ENCODE results near the gene BST1. TPM values are rescaled to one million over a fixed set of nuclear protein-coding genes. Genes with fewer than 3 reads are reported as not detected.

BST1 gene
- total RNA-seq, 1 experiment from 2014 or later = 0.69 TPM

DNA sequence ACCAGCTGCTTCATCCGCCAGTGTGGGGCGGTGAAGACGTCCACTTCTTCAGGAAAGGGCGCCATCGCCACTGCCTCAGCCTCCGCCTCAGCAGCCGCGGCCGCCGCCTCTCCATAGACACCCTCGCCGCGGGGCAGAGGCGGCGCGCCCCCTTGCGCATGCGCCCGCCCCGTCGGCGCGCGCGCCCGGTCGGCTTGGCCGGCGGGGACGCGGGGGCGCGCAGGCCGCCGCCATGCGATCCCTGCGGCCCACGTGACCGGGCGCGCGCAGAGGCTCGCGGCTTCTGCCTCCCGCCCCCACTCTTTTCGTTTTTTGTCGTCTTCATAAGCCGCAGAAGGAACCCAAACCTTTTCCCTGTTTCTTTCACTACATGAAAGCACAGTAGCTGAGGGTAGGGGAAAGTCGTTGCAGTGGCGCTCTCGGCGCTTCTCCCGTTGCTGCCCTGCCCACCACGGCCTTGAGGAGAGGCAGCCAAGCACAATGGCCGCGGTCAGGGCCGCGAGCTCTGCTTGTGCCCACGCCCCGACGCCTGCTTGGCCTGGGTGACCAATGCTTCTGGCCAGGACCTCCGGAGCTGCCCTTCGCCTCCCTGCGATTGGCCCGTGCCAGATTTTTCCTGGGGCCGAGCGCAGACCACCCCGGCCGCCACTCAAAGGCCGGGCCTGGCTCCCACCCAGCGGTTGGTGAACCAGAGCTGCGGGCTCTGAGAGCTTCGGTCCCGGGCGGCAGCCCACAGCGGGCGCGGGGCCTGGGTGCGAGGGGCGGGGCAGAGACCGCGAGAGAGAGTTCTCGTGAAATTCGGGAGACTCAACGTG is 47.4 kb upstream of the BST1 start, which contains the start of gene FBXL5:
Gene FBXL5, minus strand, starts transcription at position 135 of the 815 bp plus-strand sequence. Its CDS starts 70 bp downstream, at position 65.
- no peaks in the 10 kb centered on the region for H3K36me3 ChIP-seq (ENCODE audit: low read depth, low read length)
- H3K27me3 ChIP-seq (ENCODE audit: low read length) = no peaks in the 10 kb centered on the region
- peaks cover 24% of the 10 kb centered on the region for H3K4me1 ChIP-seq (ENCODE audit: insufficient read depth, low read length)
- peak within 1 kb of the TSS; percentile 97 for H3K4me2 ChIP-seq (ENCODE audit: low read length)
- no peaks in the 10 kb centered on the region for H3K9me3 ChIP-seq (ENCODE audit: low read length)
- ChIA-PET POLR2A (ENCODE audit: unreplicated experiment) (no interaction called here), CTCF (no interaction called here)
- H3K9ac ChIP-seq (ENCODE audit: low read length) = peak within 1 kb of the TSS; percentile 80
- H3K9me2 ChIP-seq (replicated peaks; ENCODE audit: low read length) = no peaks in the 10 kb centered on the region
- TF ChIP-seq EZH2 (IDR thresholded peaks at IDR 0.05; ENCODE audit: low read length, unreplicated experiment) (no peak), EZH2phosphoT487 (IDR thresholded peaks at IDR 0.05; ENCODE audit: borderline replicate concordance, low read length) (no peak)
- TF ChIP-seq, protein P1, sequence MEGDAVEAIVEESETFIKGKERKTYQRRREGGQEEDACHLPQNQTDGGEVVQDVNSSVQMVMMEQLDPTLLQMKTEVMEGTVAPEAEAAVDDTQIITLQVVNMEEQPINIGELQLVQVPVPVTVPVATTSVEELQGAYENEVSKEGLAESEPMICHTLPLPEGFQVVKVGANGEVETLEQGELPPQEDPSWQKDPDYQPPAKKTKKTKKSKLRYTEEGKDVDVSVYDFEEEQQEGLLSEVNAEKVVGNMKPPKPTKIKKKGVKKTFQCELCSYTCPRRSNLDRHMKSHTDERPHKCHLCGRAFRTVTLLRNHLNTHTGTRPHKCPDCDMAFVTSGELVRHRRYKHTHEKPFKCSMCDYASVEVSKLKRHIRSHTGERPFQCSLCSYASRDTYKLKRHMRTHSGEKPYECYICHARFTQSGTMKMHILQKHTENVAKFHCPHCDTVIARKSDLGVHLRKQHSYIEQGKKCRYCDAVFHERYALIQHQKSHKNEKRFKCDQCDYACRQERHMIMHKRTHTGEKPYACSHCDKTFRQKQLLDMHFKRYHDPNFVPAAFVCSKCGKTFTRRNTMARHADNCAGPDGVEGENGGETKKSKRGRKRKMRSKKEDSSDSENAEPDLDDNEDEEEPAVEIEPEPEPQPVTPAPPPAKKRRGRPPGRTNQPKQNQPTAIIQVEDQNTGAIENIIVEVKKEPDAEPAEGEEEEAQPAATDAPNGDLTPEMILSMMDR (conservative IDR thresholded peaks at IDR 0.05; ENCODE audit: low read depth, low read length) = no peak
- H4K20me1 ChIP-seq (ENCODE audit: low read length) = no peaks in the 10 kb centered on the region
- peak within 1 kb of the TSS; percentile 65 for H3K27ac ChIP-seq (ENCODE audit: low read length)
- DNase-seq (peak; percentile 85), ATAC-seq (peak; percentile 64)
- H3F3A ChIP-seq (ENCODE audit: low read length, unreplicated experiment) = no peaks in the 10 kb centered on the region
- peak within 1 kb of the TSS; percentile 79 for H3K4me3 ChIP-seq (ENCODE audit: low read length)
- peak within 1 kb of the TSS; percentile 99 for H2AFZ ChIP-seq (ENCODE audit: low read length)
- intact Hi-C loops (cut with micrococcal nuclease) = no loop called here
- TSS peak; percentile 62 for BruUV-seq (replicated peaks)
- peaks cover 43% of the 10 kb centered on the region for H3K79me2 ChIP-seq (ENCODE audit: low read length)

DNA sequence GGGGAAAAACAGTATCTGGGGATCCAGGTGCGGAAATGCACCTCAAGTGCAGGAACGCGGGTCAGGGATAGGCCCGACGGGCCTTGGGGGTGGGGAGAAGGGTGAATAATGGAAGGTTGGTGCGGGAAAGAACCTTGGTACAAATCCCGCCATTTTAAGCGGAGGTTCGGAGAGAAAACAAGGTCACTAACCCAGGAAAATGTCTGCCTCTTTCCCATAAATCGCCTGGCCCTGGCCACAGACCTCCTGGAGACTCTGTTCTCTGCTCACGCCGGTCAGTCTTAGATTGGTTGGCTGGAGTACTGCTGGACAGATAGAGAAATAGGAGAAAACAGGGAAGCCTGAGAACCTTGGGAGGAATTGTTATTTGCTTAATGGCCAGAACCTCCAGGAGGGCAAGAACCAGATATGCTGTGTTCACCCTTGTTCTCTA is 46.8 kb upstream of the BST1 start:
- Histone ChIP-seq H3K4me1 (ENCODE audit: insufficient read depth, low read length) (peaks cover 24% of the 10 kb centered on the region), H4K20me1 (ENCODE audit: low read length) (no peaks in the 10 kb centered on the region), H2AFZ (ENCODE audit: low read length) (peak overlapping the region; percentile 99; the same call in 1 of the 2 replicates), H3K27ac (ENCODE audit: low read length) (no peak overlapping the region; the same call in 1 of the 2 replicates), H3F3A (ENCODE audit: low read length, unreplicated experiment) (no peaks in the 10 kb centered on the region), H3K4me3 (ENCODE audit: low read length) (peak overlapping the region; percentile 72; the same call in 1 of the 2 replicates), H3K9me3 (ENCODE audit: low read length) (no peaks in the 10 kb centered on the region), H3K9me2 (replicated peaks; ENCODE audit: low read length) (no peaks in the 10 kb centered on the region), H3K27me3 (ENCODE audit: low read length) (no peaks in the 10 kb centered on the region), H3K4me2 (ENCODE audit: low read length) (peak overlapping the region; percentile 85; the same call in 1 of the 2 replicates), H3K79me2 (ENCODE audit: low read length) (peaks cover 37% of the 10 kb centered on the region), H3K9ac (ENCODE audit: low read length) (peak overlapping the region; percentile 80), H3K36me3 (ENCODE audit: low read depth, low read length) (no peaks in the 10 kb centered on the region)
- no peak for TF ChIP-seq EZH2phosphoT487 (IDR thresholded peaks at IDR 0.05; ENCODE audit: borderline replicate concordance, low read length)
- TF ChIP-seq, protein P1 (conservative IDR thresholded peaks at IDR 0.05; ENCODE audit: low read depth, low read length) = no peak
- no peak for TF ChIP-seq EZH2 (IDR thresholded peaks at IDR 0.05; ENCODE audit: low read length, unreplicated experiment)
- DNase-seq (no peak), ATAC-seq (no peak)
- BruUV-seq (replicated peaks) = no TSS peak
- ChIA-PET CTCF (no interaction called here), POLR2A (ENCODE audit: unreplicated experiment) (no interaction called here)
- intact Hi-C loops (cut with micrococcal nuclease) = no loop called here

GRCh38 chr4:15657366-15657765 is 45.5 kb upstream of the BST1 start:
- Histone ChIP-seq H3K4me2 (ENCODE audit: low read length) (no peak overlapping the region), H3F3A (ENCODE audit: low read length, unreplicated experiment) (no peaks in the 10 kb centered on the region), H3K4me1 (ENCODE audit: insufficient read depth, low read length) (peaks cover 17% of the 10 kb centered on the region), H3K4me3 (ENCODE audit: low read length) (no peak overlapping the region), H3K36me3 (ENCODE audit: low read depth, low read length) (no peaks in the 10 kb centered on the region), H4K20me1 (ENCODE audit: low read length) (no peaks in the 10 kb centered on the region), H3K27ac (ENCODE audit: low read length) (no peak overlapping the region), H3K79me2 (ENCODE audit: low read length) (peaks cover 24% of the 10 kb centered on the region), H3K9me3 (ENCODE audit: low read length) (no peaks in the 10 kb centered on the region), H3K9me2 (replicated peaks; ENCODE audit: low read length) (no peaks in the 10 kb centered on the region), H3K27me3 (ENCODE audit: low read length) (no peaks in the 10 kb centered on the region), H3K9ac (ENCODE audit: low read length) (no peak overlapping the region), H2AFZ (ENCODE audit: low read length) (no peak overlapping the region)
- POLR2A ChIA-PET (ENCODE audit: unreplicated experiment) = no interaction called here
- ATAC-seq (no peak), DNase-seq (no peak)
- BruUV-seq (replicated peaks) = no TSS peak
- CTCF ChIA-PET = no interaction called here
- intact Hi-C loops (cut with micrococcal nuclease) = no loop called here
- TF ChIP-seq EZH2 (IDR thresholded peaks at IDR 0.05; ENCODE audit: low read length, unreplicated experiment) (no peak), EZH2phosphoT487 (IDR thresholded peaks at IDR 0.05; ENCODE audit: borderline replicate concordance, low read length) (no peak)
- TF ChIP-seq, protein P1 (conservative IDR thresholded peaks at IDR 0.05; ENCODE audit: low read depth, low read length) = no peak
